ENCODE data around the gene FUT7.

DNA sequence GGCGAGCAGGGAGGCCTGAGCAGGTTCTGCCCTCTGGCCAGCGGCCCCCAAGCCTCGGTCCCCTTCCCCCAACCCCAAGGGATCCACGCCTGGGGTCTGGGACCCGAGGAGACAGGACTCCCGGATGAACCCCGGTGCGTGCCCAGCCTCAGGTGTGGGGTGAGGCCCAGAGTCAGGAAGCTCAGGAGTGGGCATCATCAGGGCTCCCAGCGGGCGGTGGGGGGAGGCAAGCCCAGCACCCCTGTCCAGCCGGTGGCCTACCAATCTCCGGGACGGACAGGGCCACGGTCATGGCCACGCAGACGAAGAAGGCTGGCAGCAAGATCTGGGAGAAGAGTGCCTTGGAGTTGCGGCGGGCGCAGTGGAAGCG lies 18.3 kb downstream of the FUT7 start:
- no peak for TF ChIP-seq CTCF (IDR thresholded peaks at IDR 0.05)
- no peak for TF ChIP-seq POLR2A (IDR thresholded peaks at IDR 0.05)

Measured in thyroid gland (tissue), 4 donors.